MCF 10A (cell line): ENCODE results near the gene AP2B1. TPM values are rescaled to one million over a fixed set of nuclear protein-coding genes. Genes with fewer than 3 reads are reported as not detected.

Experiments
- BruUV-seq: library from RNA; stranded (reverse); fragments of 400-500 nt; replicated peaks from 2 replicates; lab custom pipeline; 2021; lab: Mats Ljungman, UMichigan
- CTCF ChIA-PET: fragments of 300-600 bp; sonication (Branson Sonifier 250); formaldehyde crosslinking; extraction: SDS; loops from one replicate; lab custom pipeline; 2021; ENCODE audit warnings: antibody characterized with exemption, inconsistent platforms; lab: Yijun Ruan, JAX
- POLR2A ChIA-PET: fragments of 300-600, 350-650 bp; sonication (Branson Sonifier 250); formaldehyde crosslinking; extraction: SDS; loops from one replicate; lab custom pipeline; 2020; ENCODE audit warnings: antibody characterized with exemption, inconsistent platforms; lab: Yijun Ruan, JAX
- DNase-seq: peaks from one replicate; pipeline ENCODE4 v3.0.0-alpha.2; 2018; ENCODE audit not compliant: unreplicated experiment
- H3K27ac Mint-ChIP-seq: one replicate; pipeline ENCODE4 v1.8.0; 2022; ENCODE audit warnings: mild to moderate bottlenecking, low read depth, mixed read lengths; ENCODE audit not compliant: unreplicated experiment
- H3K27me3 Mint-ChIP-seq: one replicate; pipeline ENCODE4 v1.8.0; 2022; ENCODE audit warnings: mixed read lengths; ENCODE audit not compliant: insufficient read depth, unreplicated experiment
- H3K36me3 Mint-ChIP-seq: one replicate; pipeline ENCODE4 v1.8.0; 2022; ENCODE audit warnings: mild to moderate bottlenecking, moderate library complexity, mixed read lengths; ENCODE audit not compliant: insufficient read depth, unreplicated experiment
- H3K4me1 Mint-ChIP-seq: one replicate; pipeline ENCODE4 v1.8.0; 2022; ENCODE audit warnings: mixed read lengths; ENCODE audit not compliant: insufficient read depth, unreplicated experiment
- H3K4me3 Mint-ChIP-seq: one replicate; pipeline ENCODE4 v1.8.0; 2022; ENCODE audit warnings: mild to moderate bottlenecking, moderate library complexity, mixed read lengths; ENCODE audit not compliant: unreplicated experiment
- H3K9me3 Mint-ChIP-seq: one replicate; pipeline ENCODE4 v1.8.0; 2022; ENCODE audit warnings: mixed read lengths; ENCODE audit not compliant: unreplicated experiment
- intact Hi-C: fragments of 100-400 bp; cut with micrococcal nuclease; formaldehyde crosslinking; loops from 2 replicates; pipeline ENCODE4 v1.14.1; 2022
- total RNA-seq: library from RNA; stranded (reverse); gene quantifications from 2 replicates; pipeline ENCODE4 v1.2.3, GENCODE V29; 2022
- TF ChIP-seq, protein P1 (sequence below): fragments of 200-600 bp; IDR thresholded peaks from one replicate; pipeline ENCODE4 v1.8.0; 2022; ENCODE audit warnings: antibody characterized with exemption, mild to moderate bottlenecking; ENCODE audit not compliant: unreplicated experiment

AP2B1 gene
- total RNA-seq, 1 experiment from 2014 or later = 227 TPM

DNA sequence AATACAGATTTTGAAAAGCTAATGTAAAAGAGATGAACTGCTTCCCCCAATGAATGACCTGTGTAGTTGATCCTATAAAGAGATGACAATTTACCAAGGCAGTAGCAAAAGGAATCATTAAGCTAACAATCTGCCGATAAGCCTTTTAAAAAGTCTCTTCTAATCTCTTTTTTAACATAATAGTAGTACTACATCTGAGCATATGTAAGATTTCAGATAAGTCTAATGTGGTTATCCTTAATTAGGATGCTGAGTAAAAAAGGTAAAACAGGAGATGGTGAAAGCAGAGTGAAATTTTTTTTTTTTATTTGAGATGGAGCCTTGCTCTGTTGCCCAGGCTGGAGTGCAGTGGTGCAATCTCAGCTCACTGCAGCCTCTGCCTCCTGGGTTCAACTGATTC, 118.1 kb downstream of the AP2B1 start:
- DNase-seq = no peak
- ChIA-PET POLR2A (no interaction called here), CTCF (interaction anchor here (2.8 kb wide), 1 partner anchor 43 kb away, joined by 15 read pairs; no protein-coding TSS in a partner anchor)
- Mint-ChIP-seq H3K4me1 (no peaks in the 10 kb centered on the region), H3K27ac (peak overlapping the region; percentile 17), H3K36me3 (peaks cover 26% of the 10 kb centered on the region), H3K27me3 (no peaks in the 10 kb centered on the region), H3K4me3 (no peak overlapping the region), H3K9me3 (peaks cover 11% of the 10 kb centered on the region)
- TF ChIP-seq, protein P1, sequence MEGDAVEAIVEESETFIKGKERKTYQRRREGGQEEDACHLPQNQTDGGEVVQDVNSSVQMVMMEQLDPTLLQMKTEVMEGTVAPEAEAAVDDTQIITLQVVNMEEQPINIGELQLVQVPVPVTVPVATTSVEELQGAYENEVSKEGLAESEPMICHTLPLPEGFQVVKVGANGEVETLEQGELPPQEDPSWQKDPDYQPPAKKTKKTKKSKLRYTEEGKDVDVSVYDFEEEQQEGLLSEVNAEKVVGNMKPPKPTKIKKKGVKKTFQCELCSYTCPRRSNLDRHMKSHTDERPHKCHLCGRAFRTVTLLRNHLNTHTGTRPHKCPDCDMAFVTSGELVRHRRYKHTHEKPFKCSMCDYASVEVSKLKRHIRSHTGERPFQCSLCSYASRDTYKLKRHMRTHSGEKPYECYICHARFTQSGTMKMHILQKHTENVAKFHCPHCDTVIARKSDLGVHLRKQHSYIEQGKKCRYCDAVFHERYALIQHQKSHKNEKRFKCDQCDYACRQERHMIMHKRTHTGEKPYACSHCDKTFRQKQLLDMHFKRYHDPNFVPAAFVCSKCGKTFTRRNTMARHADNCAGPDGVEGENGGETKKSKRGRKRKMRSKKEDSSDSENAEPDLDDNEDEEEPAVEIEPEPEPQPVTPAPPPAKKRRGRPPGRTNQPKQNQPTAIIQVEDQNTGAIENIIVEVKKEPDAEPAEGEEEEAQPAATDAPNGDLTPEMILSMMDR = no peak
- BruUV-seq = no TSS peak
- intact Hi-C loops = no loop called here

DNA sequence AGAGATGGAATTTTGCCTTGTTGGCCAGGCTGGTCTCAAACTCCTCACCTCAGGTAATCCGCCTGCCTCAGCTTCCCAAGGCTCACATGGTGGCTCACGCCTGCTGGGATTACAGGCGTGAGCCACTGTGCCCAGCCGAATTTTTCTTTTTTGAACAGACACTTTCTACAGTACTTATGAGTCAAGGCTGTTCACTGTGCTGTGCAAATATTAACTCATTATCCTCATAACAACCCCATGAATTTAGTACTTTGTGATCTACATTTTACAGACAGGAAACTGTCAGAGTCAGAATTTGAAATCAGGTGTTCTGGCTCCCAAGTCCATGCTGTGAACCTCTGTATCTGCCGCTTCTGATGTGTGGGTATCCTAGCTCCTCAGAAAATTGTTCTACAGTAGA, 118.6 kb downstream of the AP2B1 start:
- Mint-ChIP-seq H3K27ac (peak overlapping the region; percentile 17), H3K4me1 (no peaks in the 10 kb centered on the region), H3K36me3 (peaks cover 28% of the 10 kb centered on the region), H3K9me3 (peaks cover 11% of the 10 kb centered on the region), H3K4me3 (no peak overlapping the region), H3K27me3 (no peaks in the 10 kb centered on the region)
- no peak for DNase-seq
- POLR2A ChIA-PET = no interaction called here
- intact Hi-C loops = no loop called here
- CTCF ChIA-PET = interaction anchor here (2.8 kb wide), 1 partner anchor 42 kb away, joined by 15 read pairs; no protein-coding TSS in a partner anchor
- no TSS peak for BruUV-seq
- TF ChIP-seq, protein P1 = no peak

- peaks cover 34% of the 10 kb centered on the region for H3K36me3 Mint-ChIP-seq
Observed at GRCh38 chr17:35708149-35708548, 121.0 kb downstream of the AP2B1 start.

DNA sequence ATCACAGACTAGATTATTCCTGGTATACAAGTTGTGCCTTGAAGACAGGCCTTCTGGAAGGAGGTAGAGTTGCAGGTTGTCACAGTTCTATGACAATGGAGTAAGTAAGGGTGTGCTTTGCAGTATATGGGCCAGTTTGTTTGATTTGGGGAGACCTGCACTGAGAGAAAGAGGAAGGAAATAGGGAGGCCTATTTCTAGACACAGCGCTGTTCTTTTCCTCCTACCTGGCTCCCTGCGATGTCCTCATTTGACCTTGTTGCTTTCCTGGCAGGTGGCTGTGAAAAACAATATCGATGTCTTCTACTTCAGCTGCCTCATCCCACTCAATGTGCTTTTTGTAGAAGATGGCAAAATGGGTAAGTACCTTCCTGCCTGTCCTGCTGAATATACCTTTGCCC, 121.8 kb downstream of the AP2B1 start:
- no peak overlapping the region for H3K27ac Mint-ChIP-seq
- H3K27me3 Mint-ChIP-seq = no peaks in the 10 kb centered on the region
- intact Hi-C loops = no loop called here
- peaks cover 31% of the 10 kb centered on the region for H3K36me3 Mint-ChIP-seq
- POLR2A ChIA-PET = interaction anchor here (0.6 to 1.4 kb wide), 5 partner anchors 9 to 120 kb away, joined by 3 to 4 read pairs (median 3); no protein-coding TSS in a partner anchor
- no TSS peak for BruUV-seq
- no peaks in the 10 kb centered on the region for H3K4me1 Mint-ChIP-seq
- CTCF ChIA-PET = interaction anchor here (0.6 to 4.6 kb wide), 8 partner anchors 9 to 380 kb away, joined by 3 to 23 read pairs (median 3); no protein-coding TSS in a partner anchor
- no peak overlapping the region for H3K4me3 Mint-ChIP-seq
- TF ChIP-seq, protein P1 = no peak
- H3K9me3 Mint-ChIP-seq = no peaks in the 10 kb centered on the region
- no peak for DNase-seq

More at GRCh38 chr17:35708149-35708548, 121.0 kb downstream of the AP2B1 start:
- TF ChIP-seq, protein P1 = no peak
- ChIA-PET POLR2A (no interaction called here), CTCF (interaction anchor here (0.7 to 4.6 kb wide), 2 partner anchors 39 to 589 kb away, joined by 3 to 23 read pairs; no protein-coding TSS in a partner anchor)
- intact Hi-C loops = no loop called here
- Mint-ChIP-seq H3K4me3 (no peak overlapping the region), H3K27ac (no peak overlapping the region), H3K4me1 (no peaks in the 10 kb centered on the region), H3K9me3 (no peaks in the 10 kb centered on the region), H3K27me3 (no peaks in the 10 kb centered on the region)
- no peak for DNase-seq
- BruUV-seq = no TSS peak
